RWPE1 (cell line): ENCODE results near the gene NOS1AP.

Experiments
- CTCF ChIA-PET: fragments of 350-600 bp; sonication (Branson Sonifier 250); formaldehyde crosslinking; extraction: SDS; loops from one replicate; lab custom pipeline; 2021; lab: Yijun Ruan, JAX
- POLR2A ChIA-PET: fragments of 400-600 bp; formaldehyde crosslinking; extraction: SDS; loops from one replicate; lab custom pipeline; 2020; ENCODE audit warnings: antibody characterized with exemption; ENCODE audit not compliant: low non-redundant PET; lab: Yijun Ruan, JAX
- DNase-seq: peaks from one replicate; pipeline ENCODE4 v3.0.0; 2012; ENCODE audit warnings: low spot score
- H3K27ac ChIP-seq: fragments of 450-650 bp; 2 replicates; pipeline ENCODE4 v1.5.1; 2017
- TF ChIP-seq, protein P1 (sequence below): fragments of 450-650 bp; conservative IDR thresholded peaks from 2 replicates; pipeline ENCODE4 v1.5.1; 2017; ENCODE audit warnings: low read depth, mild to moderate bottlenecking

NOS1AP gene

DNA sequence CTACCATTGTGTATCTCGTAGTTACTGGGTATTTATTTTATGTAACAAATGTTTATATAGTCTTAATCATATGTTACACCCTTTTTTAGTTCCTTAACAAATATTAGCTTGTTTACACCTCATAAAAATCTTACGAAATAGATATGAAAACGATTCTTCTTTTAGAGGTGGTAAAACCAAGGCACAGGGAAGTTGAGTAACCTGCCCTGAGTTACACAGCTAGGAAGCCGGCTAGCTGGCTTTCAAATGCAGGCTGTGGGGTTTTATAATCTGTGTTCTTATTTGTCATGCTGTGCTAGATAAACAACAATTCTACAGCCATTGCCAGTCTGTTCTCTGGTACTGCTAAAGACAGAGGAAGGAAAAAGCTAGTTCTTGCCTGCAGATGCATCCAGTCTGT is 109.6 kb downstream of the NOS1AP start:
- ChIA-PET CTCF (interaction anchor here (0.5 kb wide), 1 partner anchor 182 kb away, joined by 3 read pairs; no protein-coding TSS in a partner anchor), POLR2A (no interaction called here)
- no peak for DNase-seq
- H3K27ac ChIP-seq = no peak overlapping the region
- TF ChIP-seq, protein P1, sequence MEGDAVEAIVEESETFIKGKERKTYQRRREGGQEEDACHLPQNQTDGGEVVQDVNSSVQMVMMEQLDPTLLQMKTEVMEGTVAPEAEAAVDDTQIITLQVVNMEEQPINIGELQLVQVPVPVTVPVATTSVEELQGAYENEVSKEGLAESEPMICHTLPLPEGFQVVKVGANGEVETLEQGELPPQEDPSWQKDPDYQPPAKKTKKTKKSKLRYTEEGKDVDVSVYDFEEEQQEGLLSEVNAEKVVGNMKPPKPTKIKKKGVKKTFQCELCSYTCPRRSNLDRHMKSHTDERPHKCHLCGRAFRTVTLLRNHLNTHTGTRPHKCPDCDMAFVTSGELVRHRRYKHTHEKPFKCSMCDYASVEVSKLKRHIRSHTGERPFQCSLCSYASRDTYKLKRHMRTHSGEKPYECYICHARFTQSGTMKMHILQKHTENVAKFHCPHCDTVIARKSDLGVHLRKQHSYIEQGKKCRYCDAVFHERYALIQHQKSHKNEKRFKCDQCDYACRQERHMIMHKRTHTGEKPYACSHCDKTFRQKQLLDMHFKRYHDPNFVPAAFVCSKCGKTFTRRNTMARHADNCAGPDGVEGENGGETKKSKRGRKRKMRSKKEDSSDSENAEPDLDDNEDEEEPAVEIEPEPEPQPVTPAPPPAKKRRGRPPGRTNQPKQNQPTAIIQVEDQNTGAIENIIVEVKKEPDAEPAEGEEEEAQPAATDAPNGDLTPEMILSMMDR = no peak

DNA sequence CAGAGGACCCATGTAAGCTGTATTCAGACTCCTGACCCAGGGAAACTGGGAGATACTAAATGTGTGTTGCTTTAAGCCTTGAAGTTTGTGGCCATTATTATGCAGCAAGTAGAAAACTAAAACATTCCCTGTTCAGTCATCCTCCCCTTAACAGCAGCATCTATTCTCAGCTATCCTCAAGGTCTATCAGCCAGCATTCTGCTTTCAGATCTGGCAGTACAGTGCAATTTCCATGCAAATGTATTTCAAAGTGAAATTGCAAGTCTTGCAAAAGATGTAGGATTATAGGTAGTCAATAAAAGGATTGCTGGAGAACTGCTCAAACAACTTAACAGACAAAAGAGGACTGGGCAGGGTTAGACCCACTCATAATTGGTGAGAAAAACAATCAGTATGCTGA is 111.3 kb downstream of the NOS1AP start:
- no peak for DNase-seq
- CTCF ChIA-PET = interaction anchor here (0.6 to 0.7 kb wide), 2 partner anchors 48 to 125 kb away, joined by 3 to 8 read pairs; no protein-coding TSS in a partner anchor
- no peak overlapping the region for H3K27ac ChIP-seq
- POLR2A ChIA-PET = no interaction called here
- TF ChIP-seq, protein P1 = no peak

DNA sequence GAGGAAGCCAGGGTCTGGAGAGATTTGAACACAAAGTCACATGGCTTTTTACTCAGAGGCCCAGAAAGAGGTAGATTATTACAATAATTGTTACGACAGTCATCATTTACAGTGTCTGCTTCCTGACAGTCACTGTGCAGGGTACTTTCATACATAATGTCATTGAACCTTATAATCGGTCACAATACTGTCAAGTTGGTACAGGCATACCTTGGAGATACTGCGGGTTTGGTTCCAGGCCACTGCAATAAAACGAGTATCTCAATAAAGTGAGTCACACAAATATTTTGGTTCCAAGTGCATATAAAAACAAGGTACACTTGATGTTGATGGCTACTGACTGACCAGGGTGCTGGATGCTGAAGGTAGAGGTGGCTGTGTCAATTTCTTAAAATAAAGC is 112.6 kb downstream of the NOS1AP start:
- TF ChIP-seq, protein P1 = no peak
- DNase-seq = no peak
- no peak overlapping the region for H3K27ac ChIP-seq
- POLR2A ChIA-PET = no interaction called here
- CTCF ChIA-PET = no interaction called here

DNA sequence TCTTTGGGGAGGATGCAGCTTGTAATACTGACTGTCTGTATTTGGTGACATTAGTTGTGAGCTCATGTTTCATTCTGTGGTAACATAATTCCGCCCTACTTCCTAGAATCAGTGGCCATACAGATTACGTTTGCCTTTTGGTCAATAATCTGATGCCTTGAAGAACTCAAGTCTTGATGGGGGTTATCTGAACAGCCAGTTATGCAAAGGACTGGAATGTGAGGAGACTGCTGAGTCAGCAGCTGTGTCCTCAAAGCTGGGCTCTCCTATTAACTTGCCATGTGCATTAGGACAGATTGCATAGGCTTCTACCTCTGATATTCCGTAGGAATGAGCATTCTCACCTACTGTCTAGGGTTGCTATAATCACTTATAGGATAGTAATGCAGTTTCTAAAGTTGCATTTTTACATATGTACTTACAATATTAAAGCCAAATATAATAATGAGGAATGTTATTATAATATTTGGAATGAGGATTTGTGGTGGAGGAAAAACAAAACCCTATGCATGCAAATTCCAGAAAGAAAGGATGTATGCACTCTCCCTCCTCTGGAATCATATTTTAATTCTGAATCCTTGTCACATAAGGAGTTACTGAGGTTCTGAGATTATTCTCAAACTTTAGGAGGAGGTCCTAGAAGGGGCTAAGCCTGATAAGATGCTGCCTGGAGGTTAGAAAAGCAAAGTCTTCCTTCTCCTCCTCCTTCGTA is 116.0 kb downstream of the NOS1AP start:
- CTCF ChIA-PET = no interaction called here
- POLR2A ChIA-PET = no interaction called here
- TF ChIP-seq, protein P1 = no peak
- no peak for DNase-seq
- H3K27ac ChIP-seq = no peak overlapping the region

DNA sequence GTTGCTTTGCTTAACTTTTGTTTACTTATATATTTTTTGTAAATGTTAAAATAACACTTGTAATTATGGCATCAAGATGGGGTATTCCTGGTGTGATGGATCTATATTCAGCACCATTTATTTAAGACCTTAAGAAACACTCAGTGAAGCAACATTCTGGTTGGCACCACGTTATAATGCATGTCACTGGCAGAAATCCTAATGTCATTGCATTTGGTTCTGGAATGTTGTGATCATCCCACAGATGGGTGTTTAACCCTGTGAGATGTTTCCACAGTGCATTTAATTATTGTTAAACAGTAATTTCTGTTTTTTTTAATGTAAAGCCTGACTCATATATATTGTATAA is 116.5 kb downstream of the NOS1AP start:
- CTCF ChIA-PET = no interaction called here

DNA sequence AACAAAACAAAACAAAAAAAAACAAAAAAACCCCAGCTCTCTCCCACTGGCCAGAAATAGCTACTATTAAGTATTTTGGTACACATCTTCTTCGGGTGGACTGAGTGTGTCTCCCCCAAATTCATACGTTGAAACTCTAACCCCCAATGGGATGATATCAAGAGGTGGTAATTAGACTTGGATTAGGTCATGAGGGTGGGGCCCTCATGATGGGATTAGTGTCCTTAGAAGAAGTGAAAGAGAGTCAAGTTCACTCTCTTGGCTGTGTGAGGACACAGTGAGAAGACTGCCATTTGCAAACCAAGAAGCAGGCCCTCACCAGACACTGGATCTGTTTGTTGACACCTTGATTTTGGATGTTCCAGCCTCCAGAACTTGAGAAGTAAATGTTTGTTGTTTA is 116.9 kb downstream of the NOS1AP start:
- ChIA-PET POLR2A (no interaction called here), CTCF (no interaction called here)
- TF ChIP-seq, protein P1 = no peak
- H3K27ac ChIP-seq = no peak overlapping the region
- no peak for DNase-seq

More for the DNA sequence above, 116.5 kb downstream of the NOS1AP start:
- POLR2A ChIA-PET = no interaction called here
- H3K27ac ChIP-seq = no peak overlapping the region
- TF ChIP-seq, protein P1 = no peak
- no peak for DNase-seq
